ENCODE measurements around the gene ABCA4. TPM values are rescaled to one million over a fixed set of nuclear protein-coding genes. Genes with fewer than 3 reads are reported as not detected.

ABCA4 gene
- total RNA-seq, 2 donors from 2014 or later = under 0.01 TPM

DNA sequence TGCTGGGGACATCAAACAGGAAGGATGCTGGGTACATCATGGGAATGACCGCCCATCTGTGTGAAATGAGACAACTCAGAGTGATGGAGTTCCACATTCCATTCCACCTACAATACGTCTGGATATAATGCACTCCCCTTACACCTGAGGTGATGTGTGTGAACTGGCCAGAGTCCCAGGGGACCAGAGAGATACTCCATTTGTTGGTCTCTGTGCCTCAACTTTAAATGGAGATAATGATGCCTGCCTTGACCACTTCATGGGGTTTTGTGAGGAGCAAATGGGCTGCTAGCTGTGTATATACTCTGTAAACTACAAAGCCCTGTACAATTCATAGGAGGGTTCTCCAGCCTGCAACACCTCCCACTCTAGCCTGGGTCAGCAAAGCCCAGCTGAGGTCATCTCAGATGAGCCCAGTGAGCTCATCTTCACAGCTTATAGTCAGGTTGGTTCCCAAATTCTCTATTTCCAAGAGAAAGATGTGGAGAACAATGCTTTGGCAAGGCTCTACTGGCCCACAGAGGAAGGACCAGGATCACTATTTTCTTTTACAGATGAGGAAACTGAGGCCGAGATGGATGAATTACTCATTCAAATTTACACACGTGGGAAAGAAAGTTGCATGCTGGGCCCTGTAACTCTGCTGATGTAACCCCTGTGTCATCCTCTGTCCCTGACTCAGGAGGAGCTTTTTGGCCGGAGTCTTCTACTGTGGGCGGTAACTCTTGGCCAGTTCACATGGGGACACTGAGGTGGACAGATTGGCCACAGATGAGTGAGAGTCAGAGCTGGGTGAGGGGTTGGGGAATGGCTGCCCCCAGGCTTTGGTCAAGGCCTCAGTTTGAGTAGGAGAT lies 106.1 kb downstream of the ABCA4 start:
- Histone ChIP-seq H3K4me3 (no peak overlapping the region), H3K4me1 (no peaks in the 10 kb centered on the region), H3K9me3 (no peaks in the 10 kb centered on the region), H3K36me3 (replicated peaks in 1 of 2; ENCODE audit: insufficient read depth in 1 of 2, low read depth in 2 of 2) (no peaks in the 10 kb centered on the region), H3K27me3 (no peaks in the 10 kb centered on the region), H3K27ac (no peak overlapping the region)
- ATAC-seq (no peak), DNase-seq (no peak)
- intact Hi-C loops (cut with DNase I) = no loop called here
- 77 to 82% methylated on average over 6 of the region's 6 CpGs for WGBS, 2 donors
- TF ChIP-seq, protein P1, sequence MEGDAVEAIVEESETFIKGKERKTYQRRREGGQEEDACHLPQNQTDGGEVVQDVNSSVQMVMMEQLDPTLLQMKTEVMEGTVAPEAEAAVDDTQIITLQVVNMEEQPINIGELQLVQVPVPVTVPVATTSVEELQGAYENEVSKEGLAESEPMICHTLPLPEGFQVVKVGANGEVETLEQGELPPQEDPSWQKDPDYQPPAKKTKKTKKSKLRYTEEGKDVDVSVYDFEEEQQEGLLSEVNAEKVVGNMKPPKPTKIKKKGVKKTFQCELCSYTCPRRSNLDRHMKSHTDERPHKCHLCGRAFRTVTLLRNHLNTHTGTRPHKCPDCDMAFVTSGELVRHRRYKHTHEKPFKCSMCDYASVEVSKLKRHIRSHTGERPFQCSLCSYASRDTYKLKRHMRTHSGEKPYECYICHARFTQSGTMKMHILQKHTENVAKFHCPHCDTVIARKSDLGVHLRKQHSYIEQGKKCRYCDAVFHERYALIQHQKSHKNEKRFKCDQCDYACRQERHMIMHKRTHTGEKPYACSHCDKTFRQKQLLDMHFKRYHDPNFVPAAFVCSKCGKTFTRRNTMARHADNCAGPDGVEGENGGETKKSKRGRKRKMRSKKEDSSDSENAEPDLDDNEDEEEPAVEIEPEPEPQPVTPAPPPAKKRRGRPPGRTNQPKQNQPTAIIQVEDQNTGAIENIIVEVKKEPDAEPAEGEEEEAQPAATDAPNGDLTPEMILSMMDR (IDR thresholded peaks at IDR 0.05) = no peak
- no peak for TF ChIP-seq POLR2A (IDR thresholded peaks at IDR 0.05)

DNA sequence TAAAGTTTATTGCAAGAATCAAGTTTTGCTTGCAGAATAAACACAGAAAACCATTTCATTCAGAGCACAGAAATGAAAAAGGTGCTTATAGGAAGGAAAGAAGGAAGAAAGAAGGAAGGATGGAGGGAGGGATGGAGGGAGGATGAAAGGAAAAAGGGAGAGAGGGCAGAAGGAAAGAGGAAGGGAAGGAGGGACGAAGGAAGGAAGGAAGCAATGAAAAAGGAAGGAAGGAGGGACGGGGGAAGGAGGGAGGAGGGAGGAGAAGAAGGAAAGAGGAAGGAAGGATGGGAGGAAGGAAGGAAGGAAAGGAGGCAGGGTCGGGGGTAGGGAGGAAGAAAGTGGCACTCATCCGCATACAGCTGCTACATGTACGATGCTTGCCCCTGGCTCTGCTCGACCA lies 106.9 kb downstream of the ABCA4 start:
- Histone ChIP-seq H3K27me3 (no peaks in the 10 kb centered on the region), H3K36me3 (replicated peaks in 1 of 2; ENCODE audit: insufficient read depth in 1 of 2, low read depth in 2 of 2) (no peaks in the 10 kb centered on the region), H3K27ac (no peak overlapping the region), H3K4me3 (no peak overlapping the region), H3K9me3 (no peaks in the 10 kb centered on the region), H3K4me1 (no peaks in the 10 kb centered on the region)
- DNase-seq (no peak), ATAC-seq (no peak)
- TF ChIP-seq, protein P1 (IDR thresholded peaks at IDR 0.05) = no peak
- no peak for TF ChIP-seq POLR2A (IDR thresholded peaks at IDR 0.05)
- intact Hi-C loops (cut with DNase I) = no loop called here
- WGBS, 2 donors = 63 to 72% methylated on average over 6 of the region's 6 CpGs

DNA sequence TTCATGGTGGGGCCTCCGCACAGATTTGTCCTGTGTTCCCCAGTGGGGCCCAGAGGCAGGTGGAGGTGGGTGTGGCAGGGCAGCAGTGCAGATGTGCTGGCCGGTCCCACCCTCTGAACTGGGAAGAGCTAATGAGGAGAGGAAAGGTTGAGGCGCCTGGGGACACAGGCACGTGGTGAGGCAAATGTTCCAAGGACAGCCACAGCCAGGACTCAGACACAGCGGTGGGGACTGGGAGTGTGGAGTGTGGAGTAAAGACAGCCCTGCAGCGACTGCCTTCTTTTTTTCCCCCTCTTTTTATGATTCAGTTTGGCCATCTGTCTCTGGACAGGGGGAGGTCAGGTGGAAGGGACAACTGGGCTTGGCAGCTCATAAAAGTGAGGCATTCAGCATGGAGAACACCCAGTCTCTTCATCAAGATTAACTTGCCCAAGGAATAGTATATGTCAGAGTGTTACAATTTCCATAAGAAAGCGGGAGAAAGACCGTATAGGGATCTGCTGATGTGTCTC lies 107.5 kb downstream of the ABCA4 start:
- 82 to 93% methylated on average over 7 to 8 of the region's 8 CpGs for WGBS, 2 donors
- TF ChIP-seq POLR2A (IDR thresholded peaks at IDR 0.05) = no peak
- TF ChIP-seq, protein P1 (IDR thresholded peaks at IDR 0.05) = no peak
- no peak for DNase-seq
- Histone ChIP-seq H3K4me3 (no peak overlapping the region), H3K27me3 (no peaks in the 10 kb centered on the region), H3K9me3 (no peaks in the 10 kb centered on the region), H3K36me3 (replicated peaks in 1 of 2; ENCODE audit: insufficient read depth in 1 of 2, low read depth in 2 of 2) (no peaks in the 10 kb centered on the region), H3K27ac (no peak overlapping the region), H3K4me1 (no peaks in the 10 kb centered on the region)
- intact Hi-C loops (cut with DNase I) = no loop called here
- ATAC-seq = no peak

DNA sequence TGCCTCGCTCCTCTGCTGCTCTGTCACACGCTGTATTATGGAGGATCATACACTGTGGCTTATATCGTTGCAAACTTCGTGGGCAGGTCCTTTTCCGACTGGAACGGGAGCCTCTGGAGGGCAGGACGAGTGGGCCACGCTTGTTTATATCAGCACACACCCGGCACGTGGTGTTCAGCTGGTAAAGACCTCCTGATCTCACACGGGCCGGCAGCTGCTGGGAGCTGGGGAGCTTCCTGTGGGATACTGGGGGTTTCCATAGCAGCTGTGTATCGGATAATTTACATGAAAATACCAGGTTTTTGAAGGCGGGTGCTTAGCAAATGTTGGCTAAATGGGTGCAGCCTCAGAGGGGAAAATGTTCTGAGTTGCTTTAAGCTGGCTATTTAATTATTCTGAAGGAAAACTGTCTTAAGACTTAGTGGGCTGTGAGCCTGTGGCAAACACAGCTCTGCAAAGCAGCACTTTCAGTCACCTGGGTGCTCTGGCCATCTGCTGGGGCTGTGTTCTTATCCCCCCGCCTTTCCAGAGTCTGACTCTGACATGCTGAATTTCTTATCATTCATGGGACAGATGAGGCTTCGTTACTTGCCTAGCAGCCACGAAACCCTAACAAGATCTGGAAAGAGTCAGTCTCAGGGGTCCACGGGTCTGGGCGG lies 108.1 kb downstream of the ABCA4 start:
- TF ChIP-seq POLR2A (IDR thresholded peaks at IDR 0.05) = no peak
- TF ChIP-seq, protein P1 (IDR thresholded peaks at IDR 0.05) = no peak
- Histone ChIP-seq H3K36me3 (replicated peaks in 1 of 2; ENCODE audit: insufficient read depth in 1 of 2, low read depth in 2 of 2) (no peaks in the 10 kb centered on the region), H3K9me3 (no peaks in the 10 kb centered on the region), H3K4me1 (no peaks in the 10 kb centered on the region), H3K27ac (no peak overlapping the region), H3K27me3 (no peaks in the 10 kb centered on the region), H3K4me3 (no peak overlapping the region)
- ATAC-seq = no peak
- intact Hi-C loops (cut with DNase I) = no loop called here
- no peak for DNase-seq
- 58 to 61% methylated on average over 15 to 19 of the region's 19 CpGs for WGBS, 2 donors
